Measurements from ENCODE around the gene ZNF211.

The ZNF211 gene

GRCh38 chr19:57632987-57633831, at the start of gene ZNF211:
Gene ZNF211, plus strand, starts transcription at chr19:57633168. Its CDS starts 179 bp downstream, at chr19:57633347.
- DNase-seq = peak; percentile 92

GRCh38 chr19:57583521-57584416, 49.2 kb upstream of the ZNF211 start, which contains the start of gene ZIK1:
Gene ZIK1, plus strand, starts transcription at chr19:57584145. Its CDS starts 212 bp downstream, at chr19:57584357.
- DNase-seq = peak; percentile 93

GRCh38 chr19:57587529-57587928, 45.4 kb upstream of the ZNF211 start:
- DNase-seq = no peak

DNA sequence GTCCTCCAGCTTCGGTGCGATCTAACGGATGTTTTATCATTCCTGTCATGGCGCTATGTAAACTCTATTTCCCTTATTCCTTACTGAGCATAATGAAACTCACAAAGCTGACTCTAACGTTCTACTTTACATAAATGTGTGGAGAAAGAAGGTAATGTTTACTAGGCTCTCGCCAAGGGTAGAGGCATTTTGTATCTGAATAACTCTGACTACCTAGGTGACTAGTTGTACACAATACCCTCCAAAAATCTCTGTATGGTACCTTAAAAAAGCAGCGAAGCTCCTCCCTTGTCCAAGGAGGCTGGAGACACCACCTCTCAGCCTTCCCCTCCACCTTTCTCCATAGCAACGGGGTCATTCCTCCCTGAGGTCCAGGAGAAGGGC, 33.6 kb upstream of the ZNF211 start:
- DNase-seq = no peak

DNA sequence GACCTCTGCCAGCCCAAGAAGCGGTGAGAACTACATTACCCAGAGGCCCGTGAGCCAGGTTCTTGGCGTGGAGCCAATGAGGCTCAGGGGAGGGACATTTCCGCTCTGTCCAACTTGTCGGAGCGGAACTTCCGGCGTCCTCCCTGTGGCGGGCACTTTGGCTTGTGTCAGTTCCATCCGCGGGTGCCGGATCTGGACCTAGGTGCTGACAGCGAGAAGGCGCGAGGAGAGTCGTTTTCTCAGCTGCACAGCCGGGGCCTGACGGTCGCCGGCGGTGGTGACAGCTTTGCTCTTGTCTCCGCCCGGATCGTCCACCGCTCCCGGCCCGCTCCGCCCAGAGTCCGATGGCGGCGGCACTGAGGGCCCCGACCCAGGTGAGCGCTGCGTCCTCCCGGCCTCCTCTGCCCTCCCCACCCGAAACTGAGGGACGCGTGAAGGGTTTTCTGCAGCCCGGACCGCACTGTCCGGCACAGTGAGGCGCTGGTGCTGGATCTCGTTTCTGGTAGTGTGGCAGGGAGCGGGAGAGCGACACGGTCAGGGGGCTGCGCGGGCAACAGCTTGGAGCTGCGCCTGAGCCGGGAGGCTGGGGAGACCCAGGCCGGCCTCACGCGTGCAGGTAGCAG, 33.1 kb upstream of the ZNF211 start, which contains the start of gene ZNF530:
ZNF530 (plus strand) TSS at position 125 of the 623 bp plus-strand sequence. CDS start 4,461 bp downstream, outside the sequence.
- peak; percentile 90 for DNase-seq

- no peak for DNase-seq
These were observed 26.0 kb upstream of the ZNF211 start for GRCh38 chr19:57606931-57607330.

DNA sequence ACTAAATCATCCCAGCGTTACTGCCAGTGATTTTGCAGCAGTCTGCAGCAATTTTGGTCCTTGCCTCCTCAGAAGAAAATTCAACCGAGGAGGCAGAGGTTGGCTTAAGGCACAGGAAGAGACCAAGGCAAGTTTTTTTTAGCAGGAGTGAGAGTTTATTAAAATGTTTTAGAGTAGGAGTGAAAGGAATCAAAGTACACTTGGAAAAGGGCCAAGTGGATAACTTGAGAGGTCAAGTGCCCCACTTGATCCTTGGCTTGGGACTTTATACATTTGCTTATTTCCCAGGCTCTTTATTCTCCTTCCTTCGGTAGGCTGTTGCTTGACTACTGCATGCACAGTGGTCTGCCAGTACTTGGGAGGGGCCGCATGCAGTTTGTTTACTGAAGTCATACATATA, 21.9 kb upstream of the ZNF211 start:
- no peak for DNase-seq

- DNase-seq = peak; percentile 93
These were observed 18.8 kb upstream of the ZNF211 start, which contains the start of gene ZNF134 for GRCh38 chr19:57613941-57614743. Gene ZNF134, plus strand, starts transcription at chr19:57614242. Its CDS starts 5,227 bp downstream, at chr19:57619469.

GRCh38 chr19:57615346-57615745, 17.6 kb upstream of the ZNF211 start:
- DNase-seq = peak; percentile 8

- DNase-seq = no peak
These were observed 12.2 kb upstream of the ZNF211 start for GRCh38 chr19:57620673-57621348.

DNA sequence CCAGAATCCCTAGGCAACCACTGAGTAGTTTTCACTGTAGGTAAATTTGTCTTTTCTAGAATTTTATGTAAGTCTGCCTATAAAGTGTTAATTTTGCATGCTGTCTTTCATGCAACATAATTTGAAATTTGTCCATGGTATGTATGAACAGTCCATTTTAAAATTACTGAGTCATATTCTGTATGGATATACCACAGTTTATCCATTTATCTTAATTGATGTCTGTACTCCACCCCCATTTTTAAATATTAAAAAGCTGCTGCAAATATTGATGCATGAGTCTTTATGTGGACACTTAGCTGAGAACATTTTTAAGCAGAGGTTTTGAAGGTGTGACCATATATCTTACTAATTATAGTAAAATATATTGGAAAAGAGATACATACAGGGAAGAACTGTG, 9.9 kb upstream of the ZNF211 start:
- DNase-seq = no peak

DNA sequence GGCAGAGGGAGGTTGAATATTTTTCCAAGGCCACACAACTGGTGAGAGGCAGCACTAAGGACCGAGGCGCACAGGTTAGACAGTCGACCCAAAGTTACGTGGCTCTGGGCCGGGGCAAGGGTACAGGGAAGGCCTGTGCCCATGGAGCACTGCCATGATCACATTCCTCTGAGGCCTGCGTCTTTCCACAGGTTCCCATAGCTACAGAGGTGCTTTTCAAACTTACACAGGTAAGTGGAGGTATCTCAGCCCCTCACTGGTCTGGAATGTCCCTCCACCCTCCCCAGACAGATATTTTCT, 814 bp downstream of the ZNF211 start:
- no peak for DNase-seq

- DNase-seq = no peak
These were observed 4.4 kb downstream of the ZNF211 start for GRCh38 chr19:57637379-57637778.

GRCh38 chr19:57641715-57642234, 8.8 kb downstream of the ZNF211 start:
- no peak for DNase-seq

GRCh38 chr19:57642396-57643046, 9.6 kb downstream of the ZNF211 start:
- no peak for DNase-seq

- no peak for DNase-seq
These were observed 10.8 kb downstream of the ZNF211 start for GRCh38 chr19:57643734-57644133.

- DNase-seq = no peak
These were observed 15.5 kb downstream of the ZNF211 start for GRCh38 chr19:57648331-57649003.

- no peak for DNase-seq
These were observed 18.7 kb downstream of the ZNF211 start for GRCh38 chr19:57651654-57651996.

DNA sequence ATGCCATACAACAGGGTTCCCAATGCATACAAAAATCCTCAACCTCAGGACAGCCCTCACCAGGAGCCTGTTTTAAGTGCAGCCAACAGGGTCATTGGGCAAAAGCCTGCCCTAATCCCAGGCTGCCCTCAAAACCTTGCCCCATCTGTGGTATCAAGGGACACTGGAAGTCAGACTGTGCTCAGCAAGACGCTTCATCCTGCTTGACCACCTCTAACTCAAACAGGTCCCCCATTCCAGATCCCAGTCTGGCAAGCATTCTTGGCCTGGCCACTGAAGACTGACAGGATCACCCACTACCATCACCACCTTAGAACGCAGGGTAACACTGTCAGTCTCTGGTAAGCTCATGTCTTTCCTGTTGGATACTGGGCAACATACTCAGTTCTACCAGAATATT, 20.7 kb downstream of the ZNF211 start:
- no peak for DNase-seq

- DNase-seq = no peak
These were observed 22.5 kb downstream of the ZNF211 start for GRCh38 chr19:57655443-57655842.
